PC-3 (cell line): ENCODE measurements around the gene KIFAP3. TPM values are rescaled to one million over a fixed set of nuclear protein-coding genes. Genes with fewer than 3 reads are reported as not detected.

Experiments used
- ATAC-seq: fragments of 200-7000 bp; cut with Tn5 transposase; 2 replicates; pipeline ENCODE4 v1.9.1; 2020; ENCODE audit warnings: mild to moderate bottlenecking, moderate library complexity
- BruUV-seq: library from RNA; stranded (reverse); fragments of 400-500 nt; replicated peaks from 2 replicates; lab custom pipeline; 2021; lab: Mats Ljungman, UMichigan
- CTCF ChIA-PET: fragments of 300-600 bp; sonication (Branson Sonifier 250); formaldehyde crosslinking; loops from one replicate; lab custom pipeline; 2022; ENCODE audit warnings: antibody characterized with exemption; lab: Charles Lee
- POLR2A ChIA-PET: fragments of 300-600 bp; sonication (Branson Sonifier 250); formaldehyde crosslinking; loops from one replicate; lab custom pipeline; 2022; ENCODE audit warnings: antibody characterized with exemption; ENCODE audit not compliant: unreplicated experiment; lab: Charles Lee
- DNase-seq: peaks from one replicate; pipeline ENCODE4 v3.0.0-alpha.2; 2015
- H2AFZ ChIP-seq: fragments of 300-600 bp; sonication (generic); 2 replicates; pipeline ENCODE4 v1.6.0; 2016; ENCODE audit warnings: antibody characterized with exemption, low read length
- H3F3A ChIP-seq: fragments of 300-600 bp; sonication (generic); one replicate; pipeline ENCODE4 v1.6.0; 2017; ENCODE audit warnings: antibody characterized with exemption, low read length, control low read depth, mild to moderate bottlenecking; ENCODE audit not compliant: unreplicated experiment
- H3K27ac ChIP-seq: fragments of 300-600 bp; sonication (generic); 2 replicates; pipeline ENCODE4 v1.5.1; 2016; ENCODE audit warnings: mild to moderate bottlenecking, low read length
- H3K27me3 ChIP-seq: fragments of 300-600 bp; sonication (generic); 2 replicates; pipeline ENCODE4 v1.6.1; 2016; ENCODE audit warnings: low read length, mixed read lengths
- H3K36me3 ChIP-seq: fragments of 300-600 bp; sonication (generic); 2 replicates; pipeline ENCODE4 v1.6.1; 2016; ENCODE audit warnings: low read depth, mixed run types, low read length, mixed read lengths
- H3K4me1 ChIP-seq: fragments of 300-600 bp; sonication (generic); 2 replicates; pipeline ENCODE4 v1.5.1; 2016; ENCODE audit warnings: low read length; ENCODE audit not compliant: insufficient read depth
- H3K4me2 ChIP-seq: fragments of 300-600 bp; sonication (generic); 2 replicates; pipeline ENCODE4 v1.6.0; 2016; ENCODE audit warnings: low read length
- H3K4me3 ChIP-seq: fragments of 300-600 bp; sonication (generic); 2 replicates; pipeline ENCODE4 v1.5.1; 2016; ENCODE audit warnings: mild to moderate bottlenecking, low read length, mixed read lengths
- H3K79me2 ChIP-seq: fragments of 300-600 bp; sonication (generic); 2 replicates; pipeline ENCODE4 v1.6.1; 2017; ENCODE audit warnings: low read length, mixed read lengths
- H3K9ac ChIP-seq: fragments of 300-600 bp; sonication (generic); 2 replicates; pipeline ENCODE4 v1.6.0; 2016; ENCODE audit warnings: mild to moderate bottlenecking, low read length
- H3K9me2 ChIP-seq: fragments of 300-600 bp; sonication (generic); replicated peaks from 2 replicates; pipeline ENCODE4 v1.6.1; 2016; ENCODE audit warnings: mixed run types, low read length, mixed read lengths
- H3K9me3 ChIP-seq: fragments of 300-600 bp; sonication (generic); 2 replicates; pipeline ENCODE4 v1.6.1; 2016; ENCODE audit warnings: low read length, mixed read lengths
- H4K20me1 ChIP-seq: fragments of 300-600 bp; sonication (generic); 2 replicates; pipeline ENCODE4 v1.6.1; 2016; ENCODE audit warnings: low read length, mixed read lengths
- CTCF ChIP-seq: fragments of 300-600 bp; sonication (generic); conservative IDR thresholded peaks from 2 replicates; pipeline ENCODE4 v1.5.1; 2017; ENCODE audit warnings: antibody characterized with exemption, low read depth, mild to moderate bottlenecking, low read length
- EZH2 ChIP-seq: fragments of 300-600 bp; sonication (generic); IDR thresholded peaks from one replicate; pipeline ENCODE4 v1.6.1; 2017; ENCODE audit warnings: antibody characterized with exemption, mild to moderate bottlenecking, low read length; ENCODE audit not compliant: unreplicated experiment
- EZH2phosphoT487 ChIP-seq: fragments of 300-600 bp; sonication (generic); IDR thresholded peaks from 2 replicates; pipeline ENCODE4 v1.6.1; 2018; ENCODE audit warnings: mild to moderate bottlenecking, antibody characterized with exemption, low read length, borderline replicate concordance
- intact Hi-C: fragments of 100-400 bp; cut with micrococcal nuclease; formaldehyde crosslinking; loops from 2 replicates; pipeline ENCODE4 v1.9.0; 2023
- total RNA-seq: library from RNA; depleted of rRNA; stranded (reverse); fragments of >200 nt; gene quantifications from 2 replicates; pipeline ENCODE4 v1.2.3, GENCODE V29; 2014

Gene KIFAP3
- total RNA-seq, 1 experiment from 2014 or later, result 6.9 TPM

GRCh38 chr1:169964206-169964605, 110.3 kb downstream of the KIFAP3 start:
- no TSS peak for BruUV-seq
- no peaks in the 10 kb centered on the region for H3F3A ChIP-seq
- no peaks in the 10 kb centered on the region for H4K20me1 ChIP-seq
- H3K27me3 ChIP-seq, result no peaks in the 10 kb centered on the region
- no peaks in the 10 kb centered on the region for H3K9me3 ChIP-seq
- no peaks in the 10 kb centered on the region for H3K79me2 ChIP-seq
- ATAC-seq, result no peak
- H3K36me3 ChIP-seq, result no peaks in the 10 kb centered on the region
- H3K4me2 ChIP-seq, result no peak overlapping the region
- no peak overlapping the region for H2AFZ ChIP-seq
- no peak for DNase-seq
- intact Hi-C loops, result no loop called here
- no peak overlapping the region for H3K27ac ChIP-seq
- no peaks in the 10 kb centered on the region for H3K4me1 ChIP-seq
- CTCF ChIA-PET, result no interaction called here
- TF ChIP-seq EZH2 (no peak), CTCF (no peak), EZH2phosphoT487 (no peak)
- no peaks in the 10 kb centered on the region for H3K9me2 ChIP-seq
- POLR2A ChIA-PET, result no interaction called here
- no peak overlapping the region for H3K4me3 ChIP-seq
- H3K9ac ChIP-seq, result no peak overlapping the region

- Histone ChIP-seq H3K9me2 (no peaks in the 10 kb centered on the region), H3K4me2 (no peak overlapping the region), H3K4me3 (no peak overlapping the region), H3K4me1 (no peaks in the 10 kb centered on the region), H3K27ac (no peak overlapping the region), H3F3A (no peaks in the 10 kb centered on the region), H4K20me1 (no peaks in the 10 kb centered on the region), H3K27me3 (no peaks in the 10 kb centered on the region), H3K9me3 (no peaks in the 10 kb centered on the region), H3K36me3 (no peaks in the 10 kb centered on the region), H3K79me2 (no peaks in the 10 kb centered on the region), H2AFZ (no peak overlapping the region), H3K9ac (no peak overlapping the region)
- no peak for TF ChIP-seq EZH2
- no peak for TF ChIP-seq CTCF
- TF ChIP-seq EZH2phosphoT487, result no peak
- DNase-seq (no peak), ATAC-seq (no peak)
- no TSS peak for BruUV-seq
- ChIA-PET CTCF (no interaction called here), POLR2A (no interaction called here)
- intact Hi-C loops, result no loop called here
These were observed 114.8 kb downstream of the KIFAP3 start for GRCh38 chr1:169959686-169960085.

- TF ChIP-seq CTCF (no peak), EZH2 (no peak), EZH2phosphoT487 (no peak)
- H3K79me2 ChIP-seq, result no peaks in the 10 kb centered on the region
- no peak for DNase-seq
- BruUV-seq, result no TSS peak
- H3K4me1 ChIP-seq, result no peaks in the 10 kb centered on the region
- no peaks in the 10 kb centered on the region for H3K27me3 ChIP-seq
- ChIA-PET CTCF (no interaction called here), POLR2A (no interaction called here)
- no peaks in the 10 kb centered on the region for H3K9me2 ChIP-seq
- no peaks in the 10 kb centered on the region for H4K20me1 ChIP-seq
- H3K4me2 ChIP-seq, result no peak overlapping the region
- H3K9ac ChIP-seq, result no peak overlapping the region
- ATAC-seq, result no peak
- H3K27ac ChIP-seq, result no peak overlapping the region
- no peak overlapping the region for H3K4me3 ChIP-seq
- no peaks in the 10 kb centered on the region for H3K36me3 ChIP-seq
- H2AFZ ChIP-seq, result no peak overlapping the region
- intact Hi-C loops, result no loop called here
- no peaks in the 10 kb centered on the region for H3F3A ChIP-seq
- H3K9me3 ChIP-seq, result no peaks in the 10 kb centered on the region
These were observed 115.5 kb downstream of the KIFAP3 start for GRCh38 chr1:169958987-169959386.
